PC-3 (cell line): ENCODE data around the gene MT3. TPM values are rescaled to one million over a fixed set of nuclear protein-coding genes. Genes with fewer than 3 reads are reported as not detected.
A peak's percentile ranks its signal among the peaks of the same experiment; 100 is the strongest.
"Not testable (repeated sequence)": the region's sequence is repeated elsewhere in the genome, so short reads cannot be mapped to it uniquely, and the experiment has no call there.

Experiments used
- ATAC-seq: fragments of 200-7000 bp; cut with Tn5 transposase; 2 replicates; pipeline ENCODE4 v1.9.1; 2020; ENCODE audit warnings: mild to moderate bottlenecking, moderate library complexity
- BruUV-seq: library from RNA; stranded (reverse); fragments of 400-500 nt; replicated peaks from 2 replicates; lab custom pipeline; 2021; lab: Mats Ljungman, UMichigan
- CTCF ChIA-PET: fragments of 300-600 bp; sonication (Branson Sonifier 250); formaldehyde crosslinking; loops from one replicate; lab custom pipeline; 2022; ENCODE audit warnings: antibody characterized with exemption; lab: Charles Lee
- POLR2A ChIA-PET: fragments of 300-600 bp; sonication (Branson Sonifier 250); formaldehyde crosslinking; loops from one replicate; lab custom pipeline; 2022; ENCODE audit warnings: antibody characterized with exemption; ENCODE audit not compliant: unreplicated experiment; lab: Charles Lee
- DNase-seq: peaks from one replicate; pipeline ENCODE4 v3.0.0-alpha.2; 2015
- H2AFZ ChIP-seq: fragments of 300-600 bp; sonication (generic); 2 replicates; pipeline ENCODE4 v1.6.0; 2016; ENCODE audit warnings: antibody characterized with exemption, low read length
- H3F3A ChIP-seq: fragments of 300-600 bp; sonication (generic); one replicate; pipeline ENCODE4 v1.6.0; 2017; ENCODE audit warnings: antibody characterized with exemption, low read length, control low read depth, mild to moderate bottlenecking; ENCODE audit not compliant: unreplicated experiment
- H3K27ac ChIP-seq: fragments of 300-600 bp; sonication (generic); 2 replicates; pipeline ENCODE4 v1.5.1; 2016; ENCODE audit warnings: mild to moderate bottlenecking, low read length
- H3K27me3 ChIP-seq: fragments of 300-600 bp; sonication (generic); 2 replicates; pipeline ENCODE4 v1.6.1; 2016; ENCODE audit warnings: low read length, mixed read lengths
- H3K36me3 ChIP-seq: fragments of 300-600 bp; sonication (generic); 2 replicates; pipeline ENCODE4 v1.6.1; 2016; ENCODE audit warnings: low read depth, mixed run types, low read length, mixed read lengths
- H3K4me1 ChIP-seq: fragments of 300-600 bp; sonication (generic); 2 replicates; pipeline ENCODE4 v1.5.1; 2016; ENCODE audit warnings: low read length; ENCODE audit not compliant: insufficient read depth
- H3K4me2 ChIP-seq: fragments of 300-600 bp; sonication (generic); 2 replicates; pipeline ENCODE4 v1.6.0; 2016; ENCODE audit warnings: low read length
- H3K4me3 ChIP-seq: fragments of 300-600 bp; sonication (generic); 2 replicates; pipeline ENCODE4 v1.5.1; 2016; ENCODE audit warnings: mild to moderate bottlenecking, low read length, mixed read lengths
- H3K79me2 ChIP-seq: fragments of 300-600 bp; sonication (generic); 2 replicates; pipeline ENCODE4 v1.6.1; 2017; ENCODE audit warnings: low read length, mixed read lengths
- H3K9ac ChIP-seq: fragments of 300-600 bp; sonication (generic); 2 replicates; pipeline ENCODE4 v1.6.0; 2016; ENCODE audit warnings: mild to moderate bottlenecking, low read length
- H3K9me2 ChIP-seq: fragments of 300-600 bp; sonication (generic); replicated peaks from 2 replicates; pipeline ENCODE4 v1.6.1; 2016; ENCODE audit warnings: mixed run types, low read length, mixed read lengths
- H3K9me3 ChIP-seq: fragments of 300-600 bp; sonication (generic); 2 replicates; pipeline ENCODE4 v1.6.1; 2016; ENCODE audit warnings: low read length, mixed read lengths
- H4K20me1 ChIP-seq: fragments of 300-600 bp; sonication (generic); 2 replicates; pipeline ENCODE4 v1.6.1; 2016; ENCODE audit warnings: low read length, mixed read lengths
- CTCF ChIP-seq: fragments of 300-600 bp; sonication (generic); conservative IDR thresholded peaks from 2 replicates; pipeline ENCODE4 v1.5.1; 2017; ENCODE audit warnings: antibody characterized with exemption, low read depth, mild to moderate bottlenecking, low read length
- EZH2 ChIP-seq: fragments of 300-600 bp; sonication (generic); IDR thresholded peaks from one replicate; pipeline ENCODE4 v1.6.1; 2017; ENCODE audit warnings: antibody characterized with exemption, mild to moderate bottlenecking, low read length; ENCODE audit not compliant: unreplicated experiment
- EZH2phosphoT487 ChIP-seq: fragments of 300-600 bp; sonication (generic); IDR thresholded peaks from 2 replicates; pipeline ENCODE4 v1.6.1; 2018; ENCODE audit warnings: mild to moderate bottlenecking, antibody characterized with exemption, low read length, borderline replicate concordance
- intact Hi-C: fragments of 100-400 bp; cut with micrococcal nuclease; formaldehyde crosslinking; loops from 2 replicates; pipeline ENCODE4 v1.9.0; 2023
- total RNA-seq: library from RNA; depleted of rRNA; stranded (reverse); fragments of >200 nt; gene quantifications from 2 replicates; pipeline ENCODE4 v1.2.3, GENCODE V29; 2014

The MT3 gene
- total RNA-seq, 1 experiment from 2014 or later, result not detected

- no peaks in the 10 kb centered on the region for H3K79me2 ChIP-seq
- BruUV-seq, result no TSS peak
- no peaks in the 10 kb centered on the region for H3K9me2 ChIP-seq
- H3K36me3 ChIP-seq, result no peaks in the 10 kb centered on the region
- intact Hi-C loops, result loop anchor here (1.0 kb wide), 1 partner anchor 125 kb away; no protein-coding TSS in a partner anchor
- POLR2A ChIA-PET, result no interaction called here
- no peak overlapping the region for H3K9ac ChIP-seq
- no peak overlapping the region for H3K27ac ChIP-seq
- ATAC-seq (no peak), DNase-seq (no peak)
- H3K27me3 ChIP-seq, result no peaks in the 10 kb centered on the region
- H2AFZ ChIP-seq, result 0 out of 2 replicates have a peak overlapping the region, but pooled peaks have one; percentile 14
- peaks cover 4% of the 10 kb centered on the region; the same call in 1 of the 2 replicates for H3K4me1 ChIP-seq
- TF ChIP-seq EZH2phosphoT487, result no peak
- H4K20me1 ChIP-seq, result no peaks in the 10 kb centered on the region
- H3K9me3 ChIP-seq, result no peaks in the 10 kb centered on the region
- CTCF ChIA-PET, result no interaction called here
- no peaks in the 10 kb centered on the region for H3F3A ChIP-seq
- no peak overlapping the region for H3K4me3 ChIP-seq
- no peak overlapping the region for H3K4me2 ChIP-seq
These were observed 12.1 kb upstream of the MT3 start for GRCh38 chr16:56577300-56577625.

- H3K9me3 ChIP-seq, result no peaks in the 10 kb centered on the region
- no peak overlapping the region for H3K4me3 ChIP-seq
- peaks cover 4% of the 10 kb centered on the region; the same call in 1 of the 2 replicates for H3K4me1 ChIP-seq
- POLR2A ChIA-PET, result no interaction called here
- no peaks in the 10 kb centered on the region for H3K27me3 ChIP-seq
- no TSS peak for BruUV-seq
- no peak overlapping the region for H2AFZ ChIP-seq
- intact Hi-C loops, result no loop called here
- H3K36me3 ChIP-seq, result no peaks in the 10 kb centered on the region
- H3K9ac ChIP-seq, result no peak overlapping the region
- CTCF ChIA-PET, result no interaction called here
- no peak overlapping the region for H3K27ac ChIP-seq
- TF ChIP-seq EZH2, result no peak
- no peak for TF ChIP-seq CTCF
- no peak for TF ChIP-seq EZH2phosphoT487
- H3K4me2 ChIP-seq, result no peak overlapping the region
- H4K20me1 ChIP-seq, result no peaks in the 10 kb centered on the region
- no peak for ATAC-seq
- no peaks in the 10 kb centered on the region for H3K79me2 ChIP-seq
- no peaks in the 10 kb centered on the region for H3K9me2 ChIP-seq
- H3F3A ChIP-seq, result no peaks in the 10 kb centered on the region
- no peak for DNase-seq
These were observed 8.8 kb upstream of the MT3 start for GRCh38 chr16:56580391-56581048.

GRCh38 chr16:56582911-56583310 is 6.4 kb upstream of the MT3 start:
- H3K4me3 ChIP-seq, ATAC-seq, H3K36me3 ChIP-seq, H3K9me3 ChIP-seq, H3K4me1 ChIP-seq, H3K4me2 ChIP-seq, H3K9me2 ChIP-seq, H3K27me3 ChIP-seq, CTCF ChIA-PET, DNase-seq, POLR2A ChIA-PET, H4K20me1 ChIP-seq, BruUV-seq, intact Hi-C loops, H3K27ac ChIP-seq, H3F3A ChIP-seq, H3K79me2 ChIP-seq, H2AFZ ChIP-seq, H3K9ac ChIP-seq: not testable (repeated sequence)
